ENCODE results near the gene ULBP1.
"Not testable (repeated sequence)": the region's sequence is repeated elsewhere in the genome, so short reads cannot be mapped to it uniquely, and the experiment has no call there.

Gene ULBP1

GRCh38 chr6:149954328-149954983 is 9.3 kb upstream of the ULBP1 start:
- not testable (repeated sequence) for DNase-seq

DNA sequence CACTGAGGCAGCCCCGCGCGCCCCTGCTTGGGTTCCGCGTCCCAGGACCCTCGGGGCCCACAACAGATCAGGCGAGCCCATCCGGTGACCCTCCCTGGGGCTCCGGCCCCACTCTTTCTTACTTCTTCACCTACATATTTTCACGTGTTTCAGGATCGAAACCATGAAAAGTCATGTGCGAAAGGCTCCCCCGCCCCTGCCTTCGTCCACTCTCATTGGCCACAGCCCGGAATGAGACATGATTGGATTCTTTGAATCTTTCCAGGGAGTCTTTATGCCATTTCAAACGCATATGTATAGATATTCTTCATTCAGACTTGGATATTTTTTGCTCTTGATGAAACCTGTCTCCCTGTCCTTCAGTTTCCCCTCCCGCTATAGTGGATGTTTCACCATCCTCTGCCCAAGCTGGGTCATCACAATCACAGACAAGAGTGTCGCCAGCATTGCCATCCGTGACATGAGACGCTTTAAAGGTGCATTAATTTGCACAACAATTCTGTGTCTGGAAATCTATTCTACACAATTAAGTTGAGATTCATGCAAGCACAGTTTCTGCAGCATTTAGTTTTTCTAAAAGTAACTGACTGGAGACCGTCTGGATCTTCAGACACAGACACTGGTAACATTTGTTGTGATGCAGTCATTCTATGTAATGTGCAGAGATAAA is 8.6 kb upstream of the ULBP1 start:
- DNase-seq: not testable (repeated sequence)

GRCh38 chr6:149955654-149956317 is 8.0 kb upstream of the ULBP1 start:
- DNase-seq: not testable (repeated sequence)

DNA sequence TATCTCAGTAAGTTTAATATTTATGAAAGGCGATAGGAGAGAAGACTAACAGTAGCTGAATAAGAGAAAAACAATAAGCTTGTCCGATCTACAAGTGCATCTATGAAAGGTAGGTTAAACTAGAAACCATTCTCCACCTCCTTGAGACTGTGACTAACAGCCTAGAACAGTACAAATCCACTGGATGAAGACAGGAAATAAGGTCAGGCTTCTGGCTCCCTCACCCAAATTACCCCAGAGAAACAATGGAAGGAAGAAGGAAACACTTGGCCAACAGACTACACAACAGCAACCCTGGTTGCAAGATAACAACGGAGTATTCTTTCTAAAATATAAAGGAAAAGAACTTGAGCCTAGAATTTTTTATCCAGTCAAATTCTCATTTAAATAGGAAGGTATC is 5.6 kb upstream of the ULBP1 start:
- DNase-seq: not testable (repeated sequence)

GRCh38 chr6:149959806-149960205 is 3.9 kb upstream of the ULBP1 start:
- not testable (repeated sequence) for DNase-seq

DNA sequence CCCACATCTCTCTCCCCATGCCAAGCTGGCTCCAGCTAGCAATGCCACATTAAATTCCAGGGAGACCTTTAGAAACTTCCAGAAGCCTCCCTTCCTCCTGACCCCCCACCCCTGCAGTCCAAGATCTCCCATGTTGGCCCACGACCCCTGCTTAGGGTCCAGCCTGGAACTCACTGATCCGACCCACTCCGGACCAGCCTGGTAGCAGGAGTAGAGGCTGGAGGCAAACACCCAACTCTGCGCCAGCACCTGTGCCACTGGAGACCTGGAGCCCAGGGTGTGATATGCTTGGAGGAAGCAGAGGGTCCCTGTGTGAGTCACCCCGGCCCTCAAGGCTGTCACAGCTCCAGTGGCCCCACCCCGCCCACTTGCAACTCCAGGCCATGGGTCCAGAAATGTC is 3.3 kb upstream of the ULBP1 start:
- DNase-seq: no peak

DNA sequence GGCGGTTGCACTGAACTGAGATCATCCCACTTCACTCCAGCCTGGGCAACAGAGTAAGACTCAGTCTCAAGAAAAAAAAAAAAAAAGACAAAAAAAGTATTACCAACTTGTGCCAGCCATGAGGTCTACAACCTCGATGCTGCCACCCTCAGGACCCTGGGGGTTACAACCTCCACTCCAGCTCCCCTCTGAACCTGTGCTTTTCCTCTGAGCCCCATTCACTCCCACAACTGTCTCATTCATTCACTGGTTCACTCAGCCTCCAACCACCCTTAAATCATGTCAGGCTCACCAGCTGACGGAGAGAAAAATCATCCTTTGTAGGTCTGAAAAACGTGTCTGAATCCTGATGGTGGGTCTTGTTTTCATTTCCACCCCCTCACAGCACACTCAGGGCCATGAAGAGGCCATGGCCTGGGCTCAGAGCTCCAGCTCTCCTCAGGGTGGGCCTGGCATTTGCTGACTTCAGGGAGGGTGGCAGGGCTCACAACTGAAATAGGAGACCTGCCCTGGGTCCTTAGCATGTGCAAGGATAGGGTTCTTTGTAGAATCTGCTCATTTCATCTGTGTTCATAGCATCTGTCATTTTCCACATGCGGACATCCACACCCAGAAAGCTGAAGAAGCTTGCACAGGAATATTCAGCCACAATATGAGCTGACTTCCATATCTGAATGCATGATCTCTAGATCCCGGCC is 1.9 kb upstream of the ULBP1 start:
- DNase-seq: peak; percentile 22 to 50

DNA sequence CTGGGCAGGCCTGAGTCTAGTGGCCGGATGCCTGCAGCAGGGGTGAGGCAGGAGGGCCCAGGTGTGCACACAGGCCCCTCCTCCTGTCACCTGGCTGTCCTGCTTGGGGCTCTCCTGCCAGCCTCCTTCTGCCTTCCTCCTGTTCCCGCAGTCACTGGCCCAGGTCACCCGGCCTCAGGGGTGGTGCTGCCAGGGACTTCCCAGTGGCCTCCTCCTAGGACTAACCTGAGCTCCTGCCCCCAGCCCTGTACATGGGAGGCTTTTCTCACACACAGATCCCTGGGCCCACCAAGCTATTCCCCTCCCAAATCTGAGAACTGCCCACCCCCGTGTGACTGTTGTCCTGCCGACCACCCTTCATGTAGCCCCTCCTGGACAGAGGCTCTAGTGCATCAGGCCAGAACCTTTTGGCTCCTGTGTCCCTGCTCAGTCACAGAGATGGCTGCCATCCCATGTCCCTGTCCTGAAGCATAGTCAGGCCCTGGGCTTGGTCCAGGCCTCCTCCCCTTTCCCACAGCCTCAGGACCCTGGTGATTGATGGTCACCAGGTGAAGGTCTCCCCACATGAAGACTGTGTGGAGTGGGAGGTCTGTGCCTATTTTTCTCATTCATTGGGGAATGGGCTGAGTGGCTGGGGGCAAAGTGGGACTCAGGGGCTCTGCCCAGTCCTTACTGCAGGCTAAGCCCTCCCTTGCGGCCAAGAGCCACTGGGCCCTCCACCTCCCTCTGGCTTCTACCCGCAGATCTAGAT is 1.1 kb upstream of the ULBP1 start:
- no peak for DNase-seq

GRCh38 chr6:149963212-149963461 is 606 bp upstream of the ULBP1 start:
- peak; percentile 40 to 46 for DNase-seq

DNA sequence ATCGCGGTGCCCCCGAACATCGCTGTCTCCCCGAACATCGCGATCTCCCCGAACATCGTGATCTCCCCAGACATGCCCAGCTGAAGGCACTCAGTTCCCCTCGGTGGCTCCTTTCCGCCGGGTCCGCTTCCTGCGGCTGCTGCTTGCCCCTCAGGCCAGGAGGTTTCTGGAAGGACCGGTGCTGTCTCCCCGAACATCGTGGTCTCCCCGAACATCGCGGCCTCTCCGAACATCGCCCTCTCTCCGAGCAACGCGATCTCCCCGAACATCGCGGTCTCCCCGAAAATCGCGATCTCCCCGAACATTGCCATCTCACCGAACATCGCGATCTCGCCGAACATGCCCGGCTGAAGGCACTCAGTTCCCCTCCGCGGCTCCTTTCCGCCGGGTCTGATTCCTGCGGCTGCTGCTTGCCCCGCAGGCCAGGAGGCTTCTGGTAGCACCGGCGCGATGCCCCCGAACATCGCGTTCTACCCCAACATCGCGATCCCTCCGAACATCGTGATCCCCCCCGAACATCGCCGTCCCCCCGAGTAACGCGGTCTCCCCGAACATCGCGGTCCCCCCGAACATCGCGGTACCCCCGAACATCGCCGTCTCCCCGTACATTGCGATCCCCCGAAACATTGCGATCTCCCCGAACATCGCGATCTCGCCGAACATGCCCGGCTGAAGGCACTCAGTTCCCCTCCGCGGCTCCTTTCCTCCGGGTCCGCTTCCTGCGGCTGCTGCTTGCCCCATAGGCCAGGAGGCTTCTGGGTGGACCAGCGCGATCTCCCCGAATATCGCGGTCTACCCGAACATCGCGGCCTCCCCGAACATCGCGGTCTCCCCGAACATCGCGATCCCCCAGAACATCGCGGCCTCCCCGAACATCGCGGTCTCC is 808 bp downstream of the ULBP1 start:
- DNase-seq: peak in 1 of 2 experiments; percentile 19

- peak in 1 of 2 experiments; percentile 15 for DNase-seq
These were observed 1.7 kb downstream of the ULBP1 start for GRCh38 chr6:149965194-149966020.

DNA sequence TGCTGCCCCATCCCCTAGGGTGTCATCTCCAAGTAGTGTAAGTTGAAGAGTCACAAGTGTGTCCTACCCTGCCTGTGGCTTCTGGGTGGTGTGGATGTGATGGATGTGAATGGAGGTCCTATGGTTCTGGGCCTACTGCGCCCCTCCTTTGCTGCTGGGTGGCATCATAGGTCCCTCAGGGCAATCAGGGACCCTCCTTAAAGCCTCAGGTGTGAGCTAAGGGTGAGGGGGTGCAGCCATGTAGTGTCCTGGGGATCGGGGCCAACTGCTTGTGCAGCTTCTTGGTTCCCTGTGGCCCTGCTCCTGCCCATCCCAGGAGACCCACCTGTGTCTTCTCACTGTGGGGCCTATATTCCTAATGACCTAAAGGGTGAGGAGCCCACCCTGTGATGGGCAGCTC is 2.6 kb downstream of the ULBP1 start:
- not testable (repeated sequence) for DNase-seq

- no peak for DNase-seq
These were observed 3.8 kb downstream of the ULBP1 start for GRCh38 chr6:149967591-149967990.

GRCh38 chr6:149967999-149968398 is 4.3 kb downstream of the ULBP1 start:
- DNase-seq: not testable (repeated sequence)

DNA sequence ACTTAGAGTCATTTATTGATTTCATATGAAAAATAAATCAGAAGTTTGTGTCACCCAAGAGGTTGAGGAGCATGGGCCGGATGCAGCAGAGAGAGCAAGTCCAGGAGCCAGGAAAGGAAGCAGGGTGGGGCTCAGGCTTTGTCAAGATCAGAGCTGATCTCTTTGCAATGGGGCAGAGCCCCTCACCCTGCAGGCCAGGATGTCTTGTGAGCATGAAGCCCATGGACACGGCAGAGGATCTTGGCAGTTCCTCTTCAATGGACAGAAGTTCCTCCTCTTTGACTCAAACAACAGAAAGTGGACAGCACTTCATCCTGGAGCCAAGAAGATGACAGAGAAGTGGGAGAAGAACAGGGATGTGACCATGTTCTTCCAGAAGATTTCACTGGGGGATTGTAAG is 5.2 kb downstream of the ULBP1 start:
- not testable (repeated sequence) for DNase-seq

- no peak for DNase-seq
These were observed 5.9 kb downstream of the ULBP1 start for GRCh38 chr6:149969635-149970034.

- DNase-seq: not testable (repeated sequence)
These were observed 10.7 kb downstream of the ULBP1 start for GRCh38 chr6:149974394-149974793.

GRCh38 chr6:149974825-149975224 is 11.1 kb downstream of the ULBP1 start:
- no peak for DNase-seq

DNA sequence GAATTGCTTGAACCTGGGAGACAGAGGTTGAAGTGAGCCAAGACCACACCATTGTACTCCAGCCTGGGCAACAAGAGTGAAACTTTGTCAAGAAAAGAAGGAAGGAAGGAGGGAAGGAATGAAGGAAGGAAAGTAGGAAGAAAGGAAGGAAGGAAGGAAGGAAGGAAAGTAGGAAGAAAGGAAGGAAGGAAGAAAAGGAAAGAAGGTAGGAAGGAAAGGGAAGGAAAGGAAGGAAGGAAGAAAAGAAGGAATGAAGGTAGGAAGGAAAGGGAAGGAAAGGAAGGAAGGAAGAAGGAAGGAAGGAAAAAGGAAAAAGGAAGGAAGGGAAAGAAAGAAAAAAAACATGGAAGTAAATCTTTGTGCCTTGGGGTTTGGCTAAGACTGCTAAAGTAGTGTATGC is 11.7 kb downstream of the ULBP1 start:
- DNase-seq: no peak

- no peak for DNase-seq
These were observed 13.5 kb downstream of the ULBP1 start for GRCh38 chr6:149977221-149977620.

GRCh38 chr6:149978610-149979009 is 14.9 kb downstream of the ULBP1 start:
- DNase-seq: no peak

Measured in stimulated activated CD4-positive, alpha-beta T cell treated with anti-CD3 and anti-CD28 coated beads, Interleukin-4, amount 100 ng/mL, for 4 hours (primary cell).